Gastrocnemius medialis (tissue), 4 donors: ENCODE results near the gene PSMB10. TPM values are rescaled to one million over a fixed set of nuclear protein-coding genes. Genes with fewer than 3 reads are reported as not detected.
"Not testable (repeated sequence)": the region's sequence is repeated elsewhere in the genome, so short reads cannot be mapped to it uniquely, and the experiment has no call there.

Experiments
- ATAC-seq, 2 donors: fragments of 150-250 bp; one replicate each; pipeline ENCODE4 v1.9.1; 2016
- DNase-seq, 2 donors: peaks; one replicate each; pipeline ENCODE4 v3.0.0-alpha.2; 2019
- H3K27ac ChIP-seq, 4 donors: fragments of 200-600 bp; sonication (generic); 1 replicate in 1 of 4; 2 replicates in 3 of 4; pipeline ENCODE4 v1.5.1; 2016 to 2018; ENCODE audit warnings: mild to moderate bottlenecking in 2 of 4, moderate library complexity in 1 of 4
- H3K27me3 ChIP-seq, 3 donors: fragments of 200-600 bp; sonication (generic) in 2 of 3; 1 replicate in 1 of 3; 2 replicates in 2 of 3; pipeline versions ENCODE4 v1.5.1 to v1.6.0; 2016 to 2019; ENCODE audit warnings: mild to moderate bottlenecking in 1 of 3, moderate library complexity in 1 of 3
- H3K36me3 ChIP-seq, 2 donors: fragments of 200-600 bp; sonication (generic) in 1 of 2; one replicate each; pipeline ENCODE4 v1.5.1; 2017 to 2018
- H3K4me1 ChIP-seq, 2 donors: fragments of 200-600 bp; sonication (generic) in 1 of 2; one replicate each; pipeline ENCODE4 v1.5.1; 2016 to 2017; ENCODE audit warnings: mild to moderate bottlenecking in 2 of 2
- H3K4me3 ChIP-seq, 4 donors: fragments of 200-600 bp; sonication (generic) in 3 of 4; 1 replicate in 1 of 4; 2 replicates in 3 of 4; pipeline ENCODE4 v1.5.1; 2016 to 2019; ENCODE audit warnings: mild to moderate bottlenecking in 2 of 4
- H3K9me3 ChIP-seq, 3 donors: fragments of 200-600 bp; sonication (generic) in 2 of 3; 1 replicate in 1 of 3; 2 replicates in 2 of 3; pipeline ENCODE4 v1.5.1; 2016 to 2019
- CTCF ChIP-seq, 5 experiments: fragments of 450-650 bp in 3 of 5; fragments of 200-600 bp in 2 of 5; sonication (generic) in 2 of 5; IDR thresholded peaks in 4 of 5; conservative IDR thresholded peaks in 1 of 5; 1 replicate in 4 of 5; 2 replicates in 1 of 5; pipeline ENCODE4 v1.5.1; 2016 to 2019; ENCODE audit warnings: antibody characterized with exemption in 5 of 5, mild to moderate bottlenecking in 3 of 5, moderate library complexity in 3 of 5
- POLR2A ChIP-seq, 2 donors: fragments of 450-650 bp; IDR thresholded peaks; one replicate each; pipeline ENCODE4 v1.6.1; 2017; ENCODE audit warnings: antibody characterized with exemption in 2 of 2, mild to moderate bottlenecking in 2 of 2, moderate library complexity in 2 of 2
- in situ Hi-C, 4 donors: fragments of 200-750 bp; cut with MboI; loops; one replicate each; pipeline versions ENCODE4 v1.15.0 to v1.8.0; 2017; ENCODE audit warnings: low sequenced_read_pairs in 4 of 4
- intact Hi-C: fragments of 100-400 bp; cut with DNase I; formaldehyde crosslinking; loops from one replicate; pipeline ENCODE4 v1.15.1; 2023; ENCODE audit warnings: low total_unique reads
- total RNA-seq, 4 donors: library from RNA; depleted of rRNA; stranded (reverse); fragments of >200 nt; gene quantifications; one replicate each; pipeline versions ENCODE4 v1.1.0 to v1.2.3, GENCODE V29; 2016

Gene PSMB10
- total RNA-seq, 4 donors from 2014 or later = 18.3 to 41.4 (median 23.9) TPM

- intact Hi-C loops (no loop called here), in situ Hi-C loops (no loop called here)
- ATAC-seq = no peak
- Histone ChIP-seq H3K9me3 (no peaks in the 10 kb centered on the region), H3K4me1 (peaks cover 30 to 31% of the 10 kb centered on the region in 2 donors), H3K36me3 (peaks cover 0 to 26% of the 10 kb centered on the region in 2 donors), H3K4me3 (no peak overlapping the region), H3K27ac (peak overlapping the region in 1 of 4 donors; percentile 2), H3K27me3 (no peaks in the 10 kb centered on the region)
- TF ChIP-seq CTCF (IDR thresholded peaks at IDR 0.05 in 4 of 5, conservative IDR thresholded peaks at IDR 0.05 in 1 of 5) = no peak
- no peak for DNase-seq
These were observed 3.9 kb upstream of the PSMB10 start for GRCh38 chr16:67940446-67941089.

- Histone ChIP-seq H3K27ac (peak overlapping the region in 2 of 4 donors; percentile 2 to 12), H3K36me3 (peaks cover 0 to 18% of the 10 kb centered on the region in 2 donors), H3K4me1 (peaks cover 28 to 31% of the 10 kb centered on the region in 2 donors), H3K27me3 (no peaks in the 10 kb centered on the region), H3K4me3 (no peak overlapping the region), H3K9me3 (no peaks in the 10 kb centered on the region)
- ATAC-seq (no peak), DNase-seq (peak in 1 of 2 donors; percentile 66)
- no peak for TF ChIP-seq CTCF (IDR thresholded peaks at IDR 0.05 in 4 of 5, conservative IDR thresholded peaks at IDR 0.05 in 1 of 5)
- TF ChIP-seq POLR2A (IDR thresholded peaks at IDR 0.05) = no peak
- in situ Hi-C loops = loop anchor here in 1 of 4 donors (10.0 kb wide), 1 partner anchor 55 kb away; the partner anchor contains the start of gene NRN1L
- intact Hi-C loops = loop anchor here (10.0 kb wide), 1 partner anchor 385 kb away; no protein-coding TSS in a partner anchor
These were observed 3.1 kb upstream of the PSMB10 start for GRCh38 chr16:67939507-67940445.

GRCh38 chr16:67937713-67938112, 1.1 kb upstream of the PSMB10 start:
- in situ Hi-C loops = loop anchor here in 1 of 4 donors (10.0 kb wide), 1 partner anchor 53 kb away; the partner anchor contains the start of gene NRN1L
- DNase-seq, ATAC-seq, H3K4me3 ChIP-seq, H3K9me3 ChIP-seq, H3K36me3 ChIP-seq, H3K27me3 ChIP-seq: not testable (repeated sequence)
- intact Hi-C loops = loop anchor here (2.0 to 10.0 kb wide), 2 partner anchors 21 to 383 kb away; no protein-coding TSS in a partner anchor
- Histone ChIP-seq H3K4me1 (peaks cover 22 to 32% of the 10 kb centered on the region in 2 donors), H3K27ac (peak overlapping the region in 1 of 4 donors; percentile 95)

GRCh38 chr16:67936880-67937605, 393 bp upstream of the PSMB10 start:
- in situ Hi-C loops = loop anchor here in 1 of 4 donors (10.0 kb wide), 1 partner anchor 52 kb away; the partner anchor contains the start of gene NRN1L
- DNase-seq = peak in 1 of 2 donors; percentile 64

More at GRCh38 chr16:67936880-67937605, 393 bp upstream of the PSMB10 start:
- no peaks in the 10 kb centered on the region for H3K27me3 ChIP-seq
- peak overlapping the region; percentile 91 to 98 (median 94) for H3K27ac ChIP-seq
- TF ChIP-seq POLR2A (IDR thresholded peaks at IDR 0.05) (no peak), CTCF (IDR thresholded peaks at IDR 0.05 in 4 of 5, conservative IDR thresholded peaks at IDR 0.05 in 1 of 5) (no peak)
- H3K4me3 ChIP-seq = peak overlapping the region; percentile 79 to 99 (median 93)
- peaks cover 22 to 29% of the 10 kb centered on the region in 2 donors for H3K4me1 ChIP-seq
- H3K9me3 ChIP-seq = no peaks in the 10 kb centered on the region
- intact Hi-C loops = loop anchor here (2.0 to 10.0 kb wide), 2 partner anchors 22 to 382 kb away; no protein-coding TSS in a partner anchor
- ATAC-seq = no peak
- H3K36me3 ChIP-seq = peaks cover 0 to 4% of the 10 kb centered on the region in 2 donors
